Small intestine (tissue), 7 donors: Measurements from ENCODE around the gene DHDH. TPM values are rescaled to one million over a fixed set of nuclear protein-coding genes. Genes with fewer than 3 reads are reported as not detected.

Experiments used
- DNase-seq, 2 donors: peaks; one replicate each; pipeline versions ENCODE4 v3.0.0 to v3.0.0-alpha.2; 2013
- FAIRE-seq: peaks from 2 replicates; lab custom pipeline; 2012; peaks lifted over from hg19 to GRCh38; lab: Jason Lieb, UNC
- H3K27ac ChIP-seq, 3 donors: one replicate each; pipeline ENCODE4 v1.5.1; 2013; ENCODE audit warnings: low read length in 2 of 3, mild to moderate bottlenecking in 2 of 3, control low read depth in 1 of 3, inconsistent platforms in 1 of 3, low read depth in 1 of 3, moderate library complexity in 1 of 3
- H3K27me3 ChIP-seq, 3 donors: one replicate each; pipeline ENCODE4 v1.6.1; 2013; ENCODE audit warnings: low read length in 3 of 3, inconsistent platforms in 1 of 3; ENCODE audit not compliant: control insufficient read depth in 3 of 3, insufficient read depth in 3 of 3
- H3K36me3 ChIP-seq, 3 donors: one replicate each; pipeline ENCODE4 v1.6.1; 2013; ENCODE audit warnings: low read length in 3 of 3, inconsistent platforms in 1 of 3, low read depth in 1 of 3, mild to moderate bottlenecking in 1 of 3, moderate library complexity in 1 of 3; ENCODE audit not compliant: control insufficient read depth in 3 of 3, insufficient read depth in 2 of 3
- H3K4me1 ChIP-seq, 3 donors: one replicate each; pipeline ENCODE4 v1.6.1; 2013; ENCODE audit warnings: low read length in 2 of 3, inconsistent platforms in 1 of 3, low read depth in 1 of 3, mild to moderate bottlenecking in 1 of 3, moderate library complexity in 1 of 3; ENCODE audit not compliant: control insufficient read depth in 3 of 3, insufficient read depth in 2 of 3
- H3K4me3 ChIP-seq, 3 donors: one replicate each; pipeline ENCODE4 v1.5.1; 2013; ENCODE audit warnings: low read length in 3 of 3, control low read depth in 1 of 3, inconsistent platforms in 1 of 3, low read depth in 1 of 3, mild to moderate bottlenecking in 1 of 3, moderate library complexity in 1 of 3
- H3K9me3 ChIP-seq, 2 donors: one replicate each; pipeline ENCODE4 v1.6.1; 2013; ENCODE audit warnings: low read depth in 1 of 2, low read length in 1 of 2; ENCODE audit not compliant: control insufficient read depth in 2 of 2, insufficient read depth in 1 of 2
- WGBS, 3 donors: extraction: QIAGEN DNeasy Blood & Tissue Kit; methylation state at CpG; one replicate each; pipeline ENCODE4 v1.1.7; 2013; 5-methylcytosine and 5-hydroxymethylcytosine counted together
- polyA plus RNA-seq, 4 donors: library from polyadenylated mRNA; stranded (reverse) in 3 of 4; unstranded in 1 of 4; fragments of 200-250 nt in 3 of 4; fragments of 120-200 nt in 1 of 4; gene quantifications; one replicate each; pipeline versions ENCODE4 v1.2.1 to v1.2.3, GENCODE V29; 2013
- donor health status: healthy with polysubstance abuse.
- donor health status: control.
- donor health status: control.
- donor health status: Bipolar disorder and iron deficiency.
- donor health status: healthy.

The DHDH gene
- polyA plus RNA-seq, 4 donors, result 2.9 to 36.2 (median 13.8) TPM

DNA sequence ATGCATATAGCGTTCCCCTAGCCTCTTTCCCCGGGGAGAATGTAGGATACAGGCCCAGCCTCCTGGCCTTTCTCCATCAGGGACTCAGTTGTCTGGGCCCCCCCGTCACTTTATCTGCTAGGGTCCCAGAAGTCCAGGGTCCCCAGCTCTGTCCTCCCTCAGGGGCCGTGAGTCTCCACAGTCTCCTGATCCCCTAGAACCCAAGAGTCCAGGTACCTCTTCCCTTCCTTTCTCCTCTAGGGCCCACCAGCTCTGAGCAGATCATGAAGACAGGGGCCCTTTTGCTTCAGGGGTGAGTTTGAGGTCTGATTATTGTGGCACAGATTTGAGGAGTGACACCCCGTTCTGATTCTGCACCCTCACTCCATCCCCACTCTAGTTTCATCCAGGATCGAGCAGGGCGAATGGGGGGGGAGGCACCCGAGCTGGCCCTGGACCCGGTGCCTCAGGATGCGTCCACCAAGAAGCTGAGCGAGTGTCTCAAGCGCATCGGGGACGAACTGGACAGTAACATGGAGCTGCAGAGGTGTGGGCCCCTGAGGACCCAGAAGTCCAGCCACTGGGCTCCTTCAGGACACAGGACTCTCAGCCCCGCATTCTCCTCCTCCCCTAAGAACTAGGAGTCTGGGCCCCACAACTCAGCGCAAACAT is 21.9 kb downstream of the DHDH start:
- DNase-seq (no peak), FAIRE-seq (no peak)

DNA sequence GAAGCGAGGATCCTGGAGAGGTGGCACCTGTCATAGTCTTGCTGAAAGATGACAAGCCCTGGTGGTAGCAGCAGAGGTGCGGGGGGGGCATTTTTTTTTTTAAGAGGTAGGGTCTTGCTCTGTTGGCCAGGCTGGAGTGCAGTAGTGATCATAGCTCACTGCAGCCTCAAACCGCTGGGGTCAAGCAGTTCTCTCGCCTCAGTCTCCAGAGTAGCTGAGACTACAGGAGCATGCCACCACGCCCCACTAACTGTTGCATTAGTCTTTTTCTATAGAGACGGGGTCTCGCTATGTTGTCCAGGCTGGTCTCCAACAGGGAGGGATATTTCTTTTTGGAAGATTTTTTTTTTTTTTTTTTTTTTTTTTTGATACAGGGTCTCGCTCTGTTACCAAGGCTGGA is 24.5 kb downstream of the DHDH start:
- H3K4me3 ChIP-seq, result no peak overlapping the region
- H3K27me3 ChIP-seq, result no peaks in the 10 kb centered on the region
- H3K36me3 ChIP-seq, result peaks cover 0 to 53% (median 2%) of the 10 kb centered on the region in 3 donors
- FAIRE-seq, result no peak
- peaks cover 2 to 49% (median 9%) of the 10 kb centered on the region in 3 donors for H3K4me1 ChIP-seq
- DNase-seq, result no peak
- no peaks in the 10 kb centered on the region for H3K9me3 ChIP-seq
- WGBS, 3 donors, result 97 to 98% (median 97%) methylated on average over 8 of the region's 8 CpGs
- no peak overlapping the region for H3K27ac ChIP-seq

More for the DNA sequence above, 21.9 kb downstream of the DHDH start:
- Histone ChIP-seq H3K27me3 (no peaks in the 10 kb centered on the region), H3K36me3 (peaks cover 0 to 36% (median 2%) of the 10 kb centered on the region in 3 donors), H3K4me3 (peak overlapping the region; percentile 73 to 100 (median 73)), H3K9me3 (no peaks in the 10 kb centered on the region), H3K27ac (peak overlapping the region; percentile 35 to 86 (median 82)), H3K4me1 (peaks cover 2 to 29% (median 7%) of the 10 kb centered on the region in 3 donors)
- WGBS, 3 donors, result 34 to 54% (median 44%) methylated on average over 15 to 16 of the region's 16 CpGs

DNA sequence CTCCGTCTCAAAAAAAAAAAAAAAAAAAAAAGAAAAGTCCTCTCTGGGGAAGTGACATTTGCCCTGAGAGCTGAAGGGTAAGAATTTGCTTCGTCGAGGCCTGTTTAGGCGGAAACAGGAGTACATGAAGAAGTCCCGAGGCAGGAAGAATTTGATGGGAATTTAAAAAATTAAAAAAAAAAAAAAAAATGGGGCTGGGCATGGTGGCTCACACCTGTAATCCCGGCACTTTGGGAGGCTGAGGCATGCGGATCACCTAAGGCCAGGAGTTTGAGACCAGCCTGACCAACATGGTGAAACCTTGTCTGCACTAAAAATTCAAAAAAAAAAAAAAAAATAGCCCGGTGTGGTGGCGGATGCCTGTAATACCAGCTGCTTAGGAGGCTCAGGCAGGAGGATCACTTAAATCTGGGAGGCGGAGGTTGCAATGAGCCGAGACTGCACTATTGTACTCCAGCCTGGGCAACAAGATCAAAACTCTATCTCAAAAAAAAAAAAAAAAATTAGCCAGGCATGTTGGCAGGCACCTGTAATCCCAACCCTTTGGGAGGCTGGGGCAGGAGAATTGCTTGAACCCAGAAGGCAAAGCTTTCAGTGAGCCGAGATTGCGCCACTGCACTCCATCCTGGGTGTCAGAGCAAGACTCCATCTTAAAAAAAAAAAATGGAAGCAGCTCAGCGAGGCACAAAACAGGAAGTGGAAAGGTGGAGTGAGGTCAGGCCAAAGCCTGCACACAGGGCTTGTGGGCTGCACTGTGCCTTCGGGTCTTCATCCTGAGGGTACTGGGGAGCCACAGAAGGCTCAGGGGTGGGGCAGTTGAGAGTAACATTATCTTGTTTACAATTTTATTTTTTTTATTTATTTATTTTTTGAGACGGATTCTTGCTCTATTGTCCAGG is 26.1 kb downstream of the DHDH start:
- Histone ChIP-seq H3K36me3 (peaks cover 0 to 53% (median 2%) of the 10 kb centered on the region in 3 donors), H3K4me1 (peaks cover 2 to 54% (median 19%) of the 10 kb centered on the region in 3 donors), H3K9me3 (no peaks in the 10 kb centered on the region), H3K27ac (peak overlapping the region in 2 of 3 donors; percentile 45 to 60), H3K27me3 (no peaks in the 10 kb centered on the region), H3K4me3 (no peak overlapping the region)
- FAIRE-seq (no peak), DNase-seq (no peak)
- 72 to 78% (median 72%) methylated on average over 15 to 16 of the region's 16 CpGs for WGBS, 3 donors

DNA sequence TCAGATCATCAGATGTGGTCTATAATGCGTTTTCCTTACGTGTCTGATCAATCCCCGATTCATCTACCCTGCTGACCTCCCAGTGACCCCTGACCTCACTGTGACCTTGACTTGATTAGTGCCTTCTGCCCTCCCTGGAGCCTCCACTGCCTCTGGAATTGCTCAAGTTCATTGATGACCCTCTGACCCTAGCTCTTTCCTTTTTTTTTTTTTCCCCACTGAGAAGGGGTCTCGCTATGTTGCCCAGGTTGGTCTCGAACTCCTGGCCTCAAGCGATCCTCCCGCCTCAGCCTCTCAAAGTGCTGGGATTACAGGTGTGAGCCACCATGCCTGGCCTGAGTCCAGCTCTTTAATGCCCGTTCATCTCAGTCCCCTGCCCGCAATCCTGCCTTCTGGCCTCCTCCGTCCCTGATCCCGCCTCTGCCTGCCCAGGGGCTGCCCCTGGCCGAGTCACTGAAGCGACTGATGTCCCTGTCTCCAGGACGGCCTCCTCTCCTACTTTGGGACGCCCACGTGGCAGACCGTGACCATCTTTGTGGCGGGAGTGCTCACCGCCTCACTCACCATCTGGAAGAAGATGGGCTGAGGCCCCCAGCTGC is 27.7 kb downstream of the DHDH start:
- Histone ChIP-seq H3K27ac (peak overlapping the region; percentile 92 to 100 (median 93)), H3K4me1 (peaks cover 2 to 45% (median 16%) of the 10 kb centered on the region in 3 donors), H3K36me3 (peaks cover 0 to 53% (median under 1%) of the 10 kb centered on the region in 3 donors), H3K27me3 (no peaks in the 10 kb centered on the region), H3K9me3 (no peaks in the 10 kb centered on the region), H3K4me3 (no peak overlapping the region)
- FAIRE-seq (no peak), DNase-seq (no peak)
- 56 to 71% (median 62%) methylated on average over 19 of the region's 19 CpGs for WGBS, 3 donors

DNA sequence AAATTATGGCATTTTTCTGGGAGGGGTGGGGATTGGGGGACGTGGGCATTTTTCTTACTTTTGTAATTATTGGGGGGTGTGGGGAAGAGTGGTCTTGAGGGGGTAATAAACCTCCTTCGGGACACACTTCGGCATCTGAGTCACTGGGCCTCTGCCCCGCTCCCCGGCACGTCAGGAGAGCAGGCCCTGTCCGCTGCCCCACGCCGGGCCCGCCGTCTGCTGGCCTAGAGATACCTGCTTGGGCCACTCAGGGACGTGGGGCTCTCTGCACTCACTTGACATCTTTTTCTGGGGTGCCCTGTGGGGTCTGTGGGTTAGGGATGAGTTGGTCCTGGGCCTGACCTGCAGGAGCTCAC is 28.2 kb downstream of the DHDH start:
- Histone ChIP-seq H3K27ac (peak overlapping the region; percentile 92 to 100 (median 93)), H3K4me1 (peaks cover 2 to 45% (median 14%) of the 10 kb centered on the region in 3 donors), H3K27me3 (no peaks in the 10 kb centered on the region), H3K9me3 (no peaks in the 10 kb centered on the region), H3K4me3 (no peak overlapping the region), H3K36me3 (peaks cover 0 to 55% (median 3%) of the 10 kb centered on the region in 3 donors)
- no peak for DNase-seq
- FAIRE-seq, result no peak
- WGBS, 3 donors, result 66 to 77% (median 73%) methylated on average over 8 to 12 of the region's 12 CpGs

DNA sequence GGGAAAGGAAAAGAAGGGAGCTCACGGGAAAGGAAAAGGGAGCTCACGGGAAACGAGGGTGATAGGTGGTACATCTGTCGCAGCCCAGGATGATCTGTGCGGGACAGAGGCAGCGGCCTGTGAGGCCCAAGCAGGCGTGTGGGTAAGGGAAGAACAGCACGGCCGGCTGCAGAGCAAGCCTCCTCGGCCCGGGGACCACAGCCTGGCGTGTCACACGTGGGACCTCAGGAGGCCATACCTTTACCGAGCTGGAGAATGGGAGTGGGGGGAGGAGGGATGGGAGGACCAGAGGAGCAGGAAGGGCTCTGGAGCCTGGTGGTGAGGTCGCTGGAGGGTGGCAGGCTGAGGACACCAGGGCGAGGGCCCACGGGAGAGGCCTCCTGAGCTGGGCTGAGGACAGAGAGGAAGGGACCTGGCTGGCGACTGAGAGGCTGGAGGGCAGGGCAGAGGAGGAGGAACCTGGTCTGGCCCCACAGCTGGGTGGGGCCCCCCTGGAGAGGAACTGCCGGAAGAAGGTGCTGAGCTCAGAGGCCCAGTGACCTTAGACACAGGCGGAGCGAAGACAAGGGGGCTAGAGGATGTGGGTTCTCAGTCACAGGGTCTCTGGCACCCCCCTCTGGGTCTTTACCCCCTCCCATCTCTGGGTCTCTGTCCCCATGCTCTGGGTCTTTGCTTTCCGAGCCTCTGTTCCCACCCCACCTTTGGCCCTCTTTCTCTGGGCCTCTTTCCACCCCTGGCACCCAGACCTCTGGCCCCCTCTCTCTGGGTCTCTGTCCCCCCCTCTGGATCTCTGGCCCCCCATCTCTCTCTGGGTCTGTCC is 28.7 kb downstream of the DHDH start:
- H3K4me3 ChIP-seq, result peak overlapping the region in 2 of 3 donors; percentile 65 to 69
- H3K36me3 ChIP-seq, result peaks cover 0 to 56% (median 3%) of the 10 kb centered on the region in 3 donors
- no peaks in the 10 kb centered on the region for H3K27me3 ChIP-seq
- H3K4me1 ChIP-seq, result peaks cover 2 to 45% (median 14%) of the 10 kb centered on the region in 3 donors
- H3K27ac ChIP-seq, result peak overlapping the region; percentile 92 to 100 (median 93)
- 19 to 33% (median 23%) methylated on average over 19 to 22 of the region's 22 CpGs for WGBS, 3 donors
- H3K9me3 ChIP-seq, result no peaks in the 10 kb centered on the region
- FAIRE-seq (no peak), DNase-seq (peak; percentile 92 to 94)

DNA sequence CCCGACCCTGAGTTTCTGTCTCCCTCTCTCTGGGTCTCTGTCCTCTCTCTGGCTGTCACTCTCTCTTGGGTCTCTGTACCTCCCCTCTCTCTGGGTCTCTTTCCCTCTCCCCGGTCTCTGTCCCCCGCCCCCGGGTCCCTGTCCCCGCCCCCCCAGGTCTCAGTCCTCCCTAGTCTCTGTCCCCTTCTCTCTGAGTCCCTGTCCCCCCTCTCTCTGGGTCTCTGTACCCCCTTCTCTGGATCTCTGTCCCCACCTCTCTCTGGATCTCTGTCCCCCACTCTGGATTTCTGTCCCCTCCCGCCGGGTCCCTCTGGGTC is 29.3 kb downstream of the DHDH start:
- 4 to 37% (median 15%) methylated on average over 4 to 7 of the region's 7 CpGs for WGBS, 3 donors
- peaks cover 0 to 58% (median 3%) of the 10 kb centered on the region in 3 donors for H3K36me3 ChIP-seq
- FAIRE-seq, result no peak
- H3K27me3 ChIP-seq, result no peaks in the 10 kb centered on the region
- peaks cover 2 to 45% (median 14%) of the 10 kb centered on the region in 3 donors for H3K4me1 ChIP-seq
- peak overlapping the region; percentile 92 to 100 (median 93) for H3K27ac ChIP-seq
- no peaks in the 10 kb centered on the region for H3K9me3 ChIP-seq
- H3K4me3 ChIP-seq, result peak overlapping the region in 2 of 3 donors; percentile 65 to 69
- DNase-seq, result no peak
